MM.1S (cell line): ENCODE results near the gene LIF.

Experiments used
- DNase-seq: peaks from one replicate; pipeline ENCODE4 v3.0.0-alpha.2; 2015
- H2AFZ ChIP-seq: fragments of 300-600 bp; sonication (generic); 2 replicates; pipeline ENCODE4 v1.6.0; 2016; ENCODE audit warnings: antibody characterized with exemption, low read length
- H3F3A ChIP-seq: fragments of 300-600 bp; sonication (generic); 2 replicates; pipeline ENCODE4 v1.6.1; 2016; ENCODE audit warnings: mild to moderate bottlenecking, antibody characterized with exemption, low read length, moderate library complexity, mixed read lengths; ENCODE audit not compliant: insufficient read depth
- H3K27ac ChIP-seq: fragments of 300-600 bp; sonication (generic); 2 replicates; pipeline ENCODE4 v1.5.1; 2016; ENCODE audit warnings: mild to moderate bottlenecking, low read length
- H3K27me3 ChIP-seq: fragments of 300-600 bp; sonication (generic); replicated peaks from 2 replicates; pipeline ENCODE4 v1.6.0; 2016; ENCODE audit warnings: low read length; ENCODE audit not compliant: insufficient read depth
- H3K36me3 ChIP-seq: fragments of 300-600 bp; sonication (generic); replicated peaks from 2 replicates; pipeline ENCODE4 v1.6.1; 2016; ENCODE audit warnings: mild to moderate bottlenecking, low read length, mixed read lengths; ENCODE audit not compliant: insufficient read depth
- H3K4me1 ChIP-seq: fragments of 300-600 bp; sonication (generic); 2 replicates; pipeline ENCODE4 v1.6.1; 2016; ENCODE audit warnings: low read length, mixed read lengths
- H3K4me2 ChIP-seq: fragments of 300-600 bp; sonication (generic); 2 replicates; pipeline ENCODE4 v1.6.0; 2016; ENCODE audit warnings: low read depth, low read length
- H3K4me3 ChIP-seq: fragments of 300-600 bp; sonication (generic); 2 replicates; pipeline ENCODE4 v1.5.1; 2016; ENCODE audit warnings: low read length, mixed read lengths
- H3K79me2 ChIP-seq: fragments of 300-600 bp; sonication (generic); 2 replicates; pipeline ENCODE4 v1.6.1; 2016; ENCODE audit warnings: mixed run types, low read length, mixed read lengths
- H3K9ac ChIP-seq: fragments of 300-600 bp; sonication (generic); 2 replicates; pipeline ENCODE4 v1.6.1; 2016; ENCODE audit warnings: low read length, mixed read lengths
- H3K9me2 ChIP-seq: fragments of 300-600 bp; sonication (generic); replicated peaks from 2 replicates; pipeline ENCODE4 v1.6.1; 2016; ENCODE audit warnings: mild to moderate bottlenecking, low read length, mixed read lengths; ENCODE audit not compliant: insufficient read depth
- H3K9me3 ChIP-seq: fragments of 300-600 bp; sonication (generic); replicated peaks from 2 replicates; pipeline ENCODE4 v1.6.1; 2016; ENCODE audit warnings: mild to moderate bottlenecking, low read length, mixed read lengths; ENCODE audit not compliant: insufficient read depth
- H4K20me1 ChIP-seq: fragments of 300-600 bp; sonication (generic); 2 replicates; pipeline ENCODE4 v1.6.1; 2016; ENCODE audit warnings: mild to moderate bottlenecking, low read length, moderate library complexity, mixed read lengths; ENCODE audit not compliant: insufficient read depth
- EZH2 ChIP-seq: fragments of 300-600 bp; sonication (generic); optimal IDR thresholded peaks from 2 replicates; pipeline ENCODE3; 2017; ENCODE audit warnings: low read depth, mild to moderate bottlenecking, antibody characterized with exemption, low read length, mixed read lengths
- EZH2phosphoT487 ChIP-seq: fragments of 300-600 bp; sonication (generic); IDR thresholded peaks from 2 replicates; pipeline ENCODE4 v1.6.1; 2018; ENCODE audit warnings: antibody characterized with exemption, low read length
- TF ChIP-seq, protein P1 (sequence below): fragments of 300-600 bp; sonication (generic); IDR thresholded peaks from 2 replicates; pipeline ENCODE4 v1.5.1; 2016; ENCODE audit warnings: antibody characterized with exemption, low read length, mixed read lengths

The LIF gene

DNA sequence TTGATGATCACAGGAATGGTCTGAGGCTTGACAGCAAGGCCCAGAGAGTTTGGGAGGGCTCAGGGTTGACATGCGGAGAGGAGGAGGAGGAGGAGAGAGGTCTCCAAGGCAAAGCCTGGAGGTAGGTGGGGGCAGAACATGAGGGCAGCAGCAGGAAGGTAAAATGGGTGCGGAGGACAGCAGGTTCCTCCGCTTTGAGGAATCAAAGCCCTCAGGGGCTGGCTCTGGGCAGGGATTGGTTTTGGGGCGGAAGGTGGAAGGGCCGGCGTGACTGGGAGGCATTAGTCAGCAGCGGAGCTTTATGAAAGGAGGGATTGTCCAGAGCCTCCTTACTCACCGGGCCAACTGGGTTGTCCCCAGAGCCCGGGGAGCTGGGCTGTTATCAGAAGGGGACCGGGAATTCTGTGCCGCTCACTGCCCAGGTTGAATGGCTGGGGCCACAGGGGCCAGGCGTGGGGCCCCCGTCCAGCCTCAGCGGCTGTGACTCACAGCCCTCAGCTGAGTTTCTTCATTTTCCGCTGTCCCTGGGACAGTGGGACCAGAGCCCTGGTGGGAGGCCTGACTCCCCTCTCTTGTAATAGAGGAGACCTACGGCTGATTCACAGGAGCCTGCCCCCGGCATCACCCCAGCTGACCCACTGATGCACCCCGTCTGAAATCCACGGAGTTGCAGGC, 36.2 kb downstream of the LIF start:
- Histone ChIP-seq H3K4me2 (no peak overlapping the region), H3F3A (no peaks in the 10 kb centered on the region), H3K79me2 (no peaks in the 10 kb centered on the region), H3K9me2 (no peaks in the 10 kb centered on the region), H3K9ac (no peak overlapping the region), H3K4me3 (no peak overlapping the region), H3K27me3 (peaks cover 34% of the 10 kb centered on the region), H3K9me3 (no peaks in the 10 kb centered on the region), H3K4me1 (no peaks in the 10 kb centered on the region), H3K27ac (no peak overlapping the region), H2AFZ (no peak overlapping the region), H3K36me3 (no peaks in the 10 kb centered on the region), H4K20me1 (no peaks in the 10 kb centered on the region)
- TF ChIP-seq, protein P1, sequence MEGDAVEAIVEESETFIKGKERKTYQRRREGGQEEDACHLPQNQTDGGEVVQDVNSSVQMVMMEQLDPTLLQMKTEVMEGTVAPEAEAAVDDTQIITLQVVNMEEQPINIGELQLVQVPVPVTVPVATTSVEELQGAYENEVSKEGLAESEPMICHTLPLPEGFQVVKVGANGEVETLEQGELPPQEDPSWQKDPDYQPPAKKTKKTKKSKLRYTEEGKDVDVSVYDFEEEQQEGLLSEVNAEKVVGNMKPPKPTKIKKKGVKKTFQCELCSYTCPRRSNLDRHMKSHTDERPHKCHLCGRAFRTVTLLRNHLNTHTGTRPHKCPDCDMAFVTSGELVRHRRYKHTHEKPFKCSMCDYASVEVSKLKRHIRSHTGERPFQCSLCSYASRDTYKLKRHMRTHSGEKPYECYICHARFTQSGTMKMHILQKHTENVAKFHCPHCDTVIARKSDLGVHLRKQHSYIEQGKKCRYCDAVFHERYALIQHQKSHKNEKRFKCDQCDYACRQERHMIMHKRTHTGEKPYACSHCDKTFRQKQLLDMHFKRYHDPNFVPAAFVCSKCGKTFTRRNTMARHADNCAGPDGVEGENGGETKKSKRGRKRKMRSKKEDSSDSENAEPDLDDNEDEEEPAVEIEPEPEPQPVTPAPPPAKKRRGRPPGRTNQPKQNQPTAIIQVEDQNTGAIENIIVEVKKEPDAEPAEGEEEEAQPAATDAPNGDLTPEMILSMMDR = no peak
- TF ChIP-seq EZH2phosphoT487 (no peak), EZH2 (no peak)
- DNase-seq = no peak

DNA sequence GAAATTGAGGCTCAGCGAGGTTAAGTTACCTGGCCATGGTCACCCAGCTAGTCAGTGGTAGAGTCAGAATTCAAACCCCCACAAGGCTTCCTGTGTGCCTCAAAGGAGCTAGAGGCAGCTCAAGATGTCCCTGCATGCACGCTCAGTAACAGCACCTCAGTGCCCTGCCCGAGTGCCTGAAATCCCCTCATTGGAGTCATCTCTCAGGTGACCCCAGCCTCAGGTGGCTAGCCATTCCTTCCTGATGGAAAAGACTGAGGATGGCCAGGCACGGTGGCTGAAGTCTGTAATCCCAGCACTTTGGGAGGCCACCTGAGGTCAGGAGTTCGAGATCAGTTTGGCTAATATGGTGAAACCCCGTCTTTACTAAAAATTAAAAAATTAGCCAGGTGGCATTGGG, 36.9 kb downstream of the LIF start:
- no peaks in the 10 kb centered on the region for H3K36me3 ChIP-seq
- H3K9ac ChIP-seq = no peak overlapping the region
- peaks cover 27% of the 10 kb centered on the region for H3K27me3 ChIP-seq
- H3K9me2 ChIP-seq = no peaks in the 10 kb centered on the region
- TF ChIP-seq EZH2phosphoT487 (no peak), EZH2 (no peak)
- TF ChIP-seq, protein P1 = no peak
- no peak for DNase-seq
- no peak overlapping the region for H3K4me2 ChIP-seq
- no peaks in the 10 kb centered on the region for H3K9me3 ChIP-seq
- no peak overlapping the region for H2AFZ ChIP-seq
- no peaks in the 10 kb centered on the region for H3K79me2 ChIP-seq
- no peaks in the 10 kb centered on the region for H3F3A ChIP-seq
- H3K4me1 ChIP-seq = no peaks in the 10 kb centered on the region
- H3K27ac ChIP-seq = no peak overlapping the region
- H3K4me3 ChIP-seq = no peak overlapping the region
- H4K20me1 ChIP-seq = no peaks in the 10 kb centered on the region

DNA sequence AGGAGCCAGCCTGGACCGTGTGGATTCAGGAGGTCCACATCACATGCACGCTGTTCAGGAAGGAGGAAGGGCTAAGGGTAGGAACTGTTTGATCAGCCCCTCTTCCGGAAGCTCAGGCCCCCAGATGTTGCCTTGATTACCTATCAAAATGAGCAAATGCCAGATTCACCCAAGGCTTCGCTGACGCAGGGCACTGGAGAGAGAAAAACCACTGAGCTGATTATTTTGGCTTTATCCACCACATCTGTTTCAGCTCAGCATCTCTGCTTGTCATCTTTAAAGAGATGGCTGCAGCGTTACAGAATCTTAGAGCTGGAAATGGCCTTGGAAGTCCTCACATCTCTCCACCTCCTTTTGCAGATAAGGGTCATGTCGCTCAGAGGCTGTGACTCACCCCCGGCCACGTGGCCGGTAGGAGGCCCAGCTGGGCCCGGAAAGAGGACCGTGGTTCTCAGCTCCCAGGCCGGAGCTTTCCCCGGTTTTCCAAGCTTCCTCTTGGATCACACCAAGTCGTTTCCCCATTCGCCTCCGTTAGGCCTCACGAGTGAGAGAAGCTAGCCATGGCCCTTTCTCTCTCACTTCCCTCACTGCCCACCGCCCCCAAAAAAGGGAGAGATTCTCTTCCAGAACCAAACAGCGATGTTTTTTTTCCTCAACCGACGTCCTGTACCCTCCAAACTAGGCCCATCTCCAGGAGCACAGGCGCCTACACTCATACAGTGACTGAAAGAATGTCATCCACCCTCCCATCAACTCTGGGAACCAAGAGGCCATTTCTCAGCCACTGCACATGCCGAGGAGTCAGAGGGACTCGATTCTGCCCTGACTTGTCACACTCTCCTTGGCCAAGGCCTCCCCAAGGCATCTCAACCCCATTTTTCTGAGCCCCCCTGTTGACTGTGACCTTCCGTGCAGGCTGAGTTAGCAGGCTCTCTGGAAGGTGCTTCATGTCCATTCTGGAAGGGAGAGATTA, 37.6 kb downstream of the LIF start:
- DNase-seq = no peak
- Histone ChIP-seq H3K79me2 (no peaks in the 10 kb centered on the region), H3K9me2 (no peaks in the 10 kb centered on the region), H3K27ac (no peak overlapping the region), H3K4me2 (no peak overlapping the region), H3K36me3 (no peaks in the 10 kb centered on the region), H4K20me1 (no peaks in the 10 kb centered on the region), H3K9me3 (no peaks in the 10 kb centered on the region), H3K4me3 (no peak overlapping the region), H2AFZ (no peak overlapping the region), H3K27me3 (peaks cover 25% of the 10 kb centered on the region), H3K9ac (no peak overlapping the region), H3F3A (no peaks in the 10 kb centered on the region), H3K4me1 (no peaks in the 10 kb centered on the region)
- TF ChIP-seq EZH2 (no peak), EZH2phosphoT487 (no peak)
- TF ChIP-seq, protein P1 = no peak
